T1000 (cell line): ENCODE measurements around the gene MAGEA12.
"Not testable (repeated sequence)": the region's sequence is repeated elsewhere in the genome, so short reads cannot be mapped to it uniquely, and the experiment has no call there.

Source experiments
- DNase-seq: peaks from one replicate; lab custom pipeline; 2025; ENCODE audit warnings: mixed read lengths; lab: John Stamatoyannopoulos, UW

MAGEA12 gene

GRCh38 chrX:152761582-152761981 lies 28.0 kb downstream of the MAGEA12 start:
- not testable (repeated sequence) for DNase-seq

GRCh38 chrX:152766562-152766961 lies 33.0 kb downstream of the MAGEA12 start:
- DNase-seq: not testable (repeated sequence)

- not testable (repeated sequence) for DNase-seq
Measured at GRCh38 chrX:152769549-152770289, 36.2 kb downstream of the MAGEA12 start, which contains the start of gene MAGEA6. Gene MAGEA6, minus strand, starts transcription at chrX:152769689. Its CDS starts 2,039 bp downstream, at chrX:152767650.

GRCh38 chrX:152787062-152787461 lies 53.5 kb downstream of the MAGEA12 start:
- not testable (repeated sequence) for DNase-seq
